CD4-positive, alpha-beta T cell treated with Interleukin-15 for 1 hour (primary cell): ENCODE results near the gene CCSER1.
"Not testable (repeated sequence)": the region's sequence is repeated elsewhere in the genome, so short reads cannot be mapped to it uniquely, and the experiment has no call there.

Source experiments
- DNase-seq: peaks from one replicate; pipeline ENCODE4 v3.0.0-alpha.2; 2020

The CCSER1 gene

DNA sequence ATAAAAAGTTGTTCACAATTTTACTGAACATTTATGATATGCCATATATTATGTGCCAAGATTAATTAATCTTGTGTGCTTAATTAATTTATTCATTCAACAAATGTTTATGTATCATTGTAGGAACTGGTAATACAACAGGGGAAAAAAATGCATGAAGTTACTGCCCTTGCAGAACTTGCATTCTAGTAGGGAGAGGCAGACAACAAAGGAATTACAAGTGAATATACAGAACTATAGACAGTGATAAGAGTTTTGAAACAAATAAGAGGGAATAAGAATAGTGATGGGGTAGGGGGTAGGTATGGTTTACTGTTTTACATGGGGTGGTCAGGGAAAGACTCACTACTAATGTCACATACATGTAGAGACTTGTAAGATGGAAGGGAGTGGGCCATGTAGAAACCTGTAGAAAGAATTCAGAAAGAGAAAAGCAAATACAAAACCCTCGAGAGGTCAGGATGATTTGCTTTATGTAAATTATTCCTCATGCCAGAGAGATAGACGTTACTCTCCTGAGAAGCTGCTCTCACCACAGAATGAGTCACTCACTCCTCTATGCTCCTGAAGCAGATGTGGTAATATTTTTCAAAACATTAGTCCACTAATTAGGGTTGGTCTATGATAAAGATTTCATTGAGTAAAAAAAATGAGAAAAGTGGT lies 1321.6 kb downstream of the CCSER1 start:
- no peak for DNase-seq

DNA sequence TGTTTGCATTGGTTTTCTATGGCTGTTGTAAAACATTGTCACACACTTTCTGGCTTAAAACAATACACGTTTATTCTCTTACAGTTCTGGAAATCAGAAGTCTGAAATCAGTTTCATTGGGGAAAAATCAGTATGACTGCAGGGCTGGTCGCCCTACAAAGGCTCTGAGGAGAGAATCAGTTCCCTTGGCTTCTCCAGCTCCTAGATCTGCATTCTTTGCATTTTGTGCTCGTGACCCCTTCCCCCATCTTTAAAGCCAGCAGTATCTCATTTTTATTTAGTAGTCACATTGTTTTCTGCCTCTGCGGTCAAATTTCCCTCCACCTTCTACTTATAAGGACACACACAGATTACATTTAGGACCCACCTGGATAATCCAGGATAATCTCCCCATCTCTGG lies 1326.9 kb downstream of the CCSER1 start:
- DNase-seq, result no peak

DNA sequence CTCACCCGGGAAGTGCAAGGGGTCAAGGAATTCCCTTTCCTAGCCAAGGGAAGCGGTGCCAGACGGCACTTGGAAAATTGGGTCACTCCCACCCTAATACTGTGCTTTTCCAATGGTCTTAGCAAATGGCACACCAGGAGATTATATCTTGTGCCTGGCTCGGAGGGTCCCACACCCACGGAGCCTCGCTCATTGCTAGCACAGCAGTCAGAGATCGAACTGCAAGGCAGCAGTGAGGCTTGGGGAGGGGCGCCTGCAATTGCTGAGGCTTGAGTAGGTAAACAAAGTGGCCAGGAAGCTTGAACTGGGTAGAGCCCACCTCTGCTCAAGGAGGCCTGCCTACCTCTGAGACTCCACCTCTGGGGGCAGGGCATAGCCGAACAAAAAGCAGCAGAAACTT lies 1335.4 kb downstream of the CCSER1 start:
- not testable (repeated sequence) for DNase-seq

DNA sequence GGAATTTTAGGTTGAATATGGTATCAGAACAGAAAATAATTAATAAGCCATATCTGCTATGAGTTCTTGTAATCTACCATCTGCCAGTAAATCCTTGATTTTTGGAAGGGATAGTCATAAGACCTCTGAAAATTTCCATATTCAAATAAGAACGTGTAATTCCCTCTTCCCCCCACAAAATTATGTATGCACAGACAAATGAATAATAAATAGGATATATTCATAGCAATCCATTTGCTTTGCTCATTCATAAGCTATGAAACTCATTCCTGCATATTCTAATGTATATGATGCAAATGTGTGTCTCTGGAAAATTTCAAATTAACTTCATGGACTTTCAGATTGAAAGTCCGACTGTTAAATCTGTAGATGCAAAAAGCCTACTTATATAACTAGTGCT lies 1343.5 kb downstream of the CCSER1 start:
- no peak for DNase-seq

DNA sequence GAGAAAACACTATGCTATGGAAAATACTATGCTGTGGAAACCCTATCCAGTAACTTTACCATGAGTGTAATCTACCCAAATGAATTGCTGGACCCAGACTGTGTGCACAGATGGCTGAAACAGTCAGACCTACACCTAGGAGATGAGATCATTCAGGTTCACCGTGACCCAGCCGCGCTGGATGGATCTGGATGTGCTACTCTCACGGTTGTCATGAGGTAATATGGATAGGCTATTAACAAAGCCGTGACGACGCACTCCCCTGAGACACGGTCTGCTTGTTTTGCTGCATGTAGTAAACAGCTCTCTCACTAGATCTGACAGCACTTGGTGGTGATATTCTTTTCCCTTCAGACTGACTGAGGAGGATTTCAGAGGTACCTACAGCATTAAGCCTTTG lies 1344.1 kb downstream of the CCSER1 start:
- no peak for DNase-seq

DNA sequence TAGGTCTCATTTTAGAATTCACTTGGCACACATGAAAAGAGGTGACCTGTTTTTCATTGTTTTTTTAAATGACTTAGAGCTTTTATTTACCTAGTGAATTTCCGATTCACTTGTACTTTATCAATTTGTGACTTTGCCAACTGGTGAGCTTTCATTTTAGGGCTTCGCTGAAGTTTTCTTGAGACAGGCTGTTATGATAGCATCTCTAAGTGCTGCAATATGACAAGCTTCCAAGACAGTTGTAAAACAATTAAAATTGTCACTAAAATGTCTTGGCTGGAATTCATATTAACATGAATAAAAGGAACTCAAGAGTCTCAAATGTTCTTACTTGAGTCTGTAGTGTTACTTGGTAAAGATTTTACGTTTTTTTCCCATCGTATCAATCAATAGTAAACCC lies 1344.9 kb downstream of the CCSER1 start:
- DNase-seq, result no peak

DNA sequence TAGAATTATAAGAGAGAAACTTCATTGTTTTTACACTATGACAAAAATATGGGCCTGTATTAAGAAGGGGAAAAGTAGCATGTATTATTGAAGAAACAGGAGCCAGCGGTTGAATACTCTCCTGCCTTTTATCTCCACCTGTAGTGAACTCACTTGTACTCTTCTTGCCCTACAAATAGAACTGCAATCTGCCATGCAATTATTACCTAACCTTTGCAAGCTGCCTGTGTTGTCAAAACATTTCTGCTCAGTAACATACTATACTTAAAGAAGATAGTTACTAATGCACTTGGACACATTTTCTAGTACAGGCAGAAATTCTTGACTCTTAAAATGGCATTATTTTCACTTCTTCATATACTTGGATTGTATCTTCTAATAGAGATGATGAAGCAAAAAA lies 1358.2 kb downstream of the CCSER1 start:
- no peak for DNase-seq

DNA sequence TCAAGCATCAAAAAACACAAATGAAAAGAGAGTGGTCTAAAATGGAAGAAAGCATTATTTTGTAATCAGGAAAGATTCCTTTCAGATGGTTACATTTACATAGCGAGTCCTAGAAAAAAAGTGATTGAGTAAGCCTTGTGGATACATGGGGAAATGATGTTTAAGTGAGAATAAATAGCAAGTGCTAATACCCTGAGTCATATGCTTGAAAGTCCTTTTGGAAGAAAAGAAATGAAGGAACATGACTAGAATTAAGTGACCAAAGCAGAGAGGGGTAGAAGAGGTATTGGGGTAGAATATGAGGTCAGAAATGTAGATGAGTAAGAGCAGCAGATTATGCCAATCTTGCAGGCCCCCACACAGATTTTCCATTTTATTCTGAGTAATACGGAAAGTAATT lies 1361.8 kb downstream of the CCSER1 start:
- no peak for DNase-seq

DNA sequence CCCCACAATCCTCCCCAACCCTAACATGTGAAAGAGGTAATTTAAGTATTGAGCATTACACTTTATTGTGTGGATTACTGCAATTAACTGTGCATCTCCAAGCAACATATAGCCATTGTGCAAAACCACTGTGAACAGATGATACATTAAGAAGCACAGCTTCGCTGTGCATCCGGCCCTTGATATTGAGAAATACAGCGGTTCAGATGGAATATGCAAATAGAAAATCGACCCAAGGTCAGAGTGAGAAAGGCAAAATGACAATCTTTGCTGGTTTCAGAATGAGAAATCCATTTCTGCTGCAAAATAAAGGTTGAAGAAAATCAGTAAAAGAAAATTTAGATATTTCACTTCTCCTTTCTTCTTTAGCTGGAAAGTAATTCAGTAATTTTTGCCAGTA lies 1370.7 kb downstream of the CCSER1 start:
- no peak for DNase-seq

DNA sequence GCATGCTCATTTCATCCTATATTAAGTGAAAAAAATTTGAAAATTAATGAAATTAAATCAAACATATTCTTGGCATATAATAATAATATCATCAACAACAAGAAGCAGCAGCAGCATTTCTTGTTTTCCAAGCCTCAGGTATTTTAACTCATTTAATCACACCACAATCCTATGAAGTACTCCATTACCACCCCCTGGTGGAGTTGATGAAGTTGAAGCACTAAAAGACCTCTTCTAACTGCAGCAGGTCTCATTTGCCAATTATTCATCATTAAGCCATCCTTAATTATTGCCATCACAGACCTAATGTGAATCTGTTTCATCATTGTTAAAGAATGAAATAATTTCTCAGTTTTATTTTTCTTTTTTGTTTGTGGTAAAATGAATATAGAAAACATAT lies 1375.2 kb downstream of the CCSER1 start:
- no peak for DNase-seq

DNA sequence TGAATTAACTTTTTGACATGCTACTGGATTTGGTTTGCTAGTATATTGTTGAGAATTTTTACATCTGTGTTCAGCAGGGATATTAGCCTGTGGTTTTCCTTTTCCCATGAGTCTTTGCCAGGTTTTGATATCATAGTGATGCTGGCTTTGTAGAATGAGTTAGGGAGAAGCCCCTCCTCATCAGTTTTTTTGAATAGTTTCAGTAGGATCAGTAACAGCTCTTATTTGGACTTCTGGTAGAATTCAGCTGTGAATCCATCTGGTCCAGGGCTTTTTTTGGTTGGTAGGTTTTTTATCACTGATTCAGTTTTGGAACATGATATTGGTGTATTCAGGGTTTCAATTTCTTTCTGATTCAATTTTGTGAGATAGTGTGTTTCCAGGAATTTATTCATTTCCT lies 1386.1 kb downstream of the CCSER1 start:
- no peak for DNase-seq

DNA sequence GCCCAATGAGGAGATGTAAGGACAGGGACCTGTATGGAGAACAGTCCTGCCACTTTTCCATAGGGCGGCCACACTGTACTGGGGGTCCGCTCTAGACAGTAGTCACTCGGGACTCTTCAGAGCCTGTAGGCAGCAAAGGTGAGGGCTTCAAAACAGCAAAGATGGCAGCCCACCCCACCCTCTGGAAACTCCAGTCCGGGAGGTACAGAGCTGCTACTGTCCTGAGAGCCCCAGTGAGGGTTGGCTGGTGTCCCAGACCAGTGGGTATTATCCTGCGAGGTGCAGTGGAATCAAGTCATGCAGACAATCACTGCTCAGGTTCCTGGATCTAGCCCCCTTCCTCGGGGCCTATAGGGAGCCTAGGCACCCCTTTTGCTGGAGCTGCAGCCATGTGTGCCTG lies 1392.0 kb downstream of the CCSER1 start:
- DNase-seq, result no peak

DNA sequence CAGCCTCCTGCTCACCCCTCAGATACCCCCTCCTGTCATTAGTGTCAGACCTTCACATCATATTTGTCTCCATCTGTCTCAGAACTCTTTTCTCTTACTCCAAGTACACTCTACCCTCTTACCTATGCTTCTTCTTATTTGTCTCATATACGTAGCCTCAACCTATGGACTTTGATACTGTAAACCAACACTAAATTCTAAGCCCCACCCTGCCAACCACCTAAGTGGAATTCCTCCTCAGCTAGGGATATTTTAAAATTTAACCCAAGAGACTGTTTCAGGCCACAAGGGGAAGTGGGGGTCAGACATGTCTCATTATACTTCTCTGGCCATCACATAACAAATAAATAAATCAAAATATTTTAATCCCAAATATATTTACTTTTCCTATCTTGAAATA lies 1398.4 kb downstream of the CCSER1 start:
- DNase-seq, result no peak

DNA sequence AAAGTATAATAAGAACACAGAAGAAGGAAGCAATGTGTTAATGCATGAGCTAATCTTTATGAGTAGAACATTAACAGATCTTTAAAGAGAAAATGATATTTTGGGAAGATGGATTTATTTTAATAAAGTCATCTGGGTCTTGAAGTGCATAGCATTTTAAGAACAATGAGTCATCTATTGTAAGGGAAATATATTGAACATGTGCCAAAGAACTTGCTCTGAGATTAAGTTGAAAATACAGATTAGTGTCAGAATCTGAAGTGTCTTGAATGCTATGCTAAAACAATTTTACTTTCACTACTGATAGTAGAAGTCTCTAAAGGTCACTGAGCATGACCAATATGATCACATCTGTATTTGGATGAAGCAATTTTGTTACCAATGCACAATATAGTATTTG lies 1399.9 kb downstream of the CCSER1 start:
- DNase-seq, result no peak

DNA sequence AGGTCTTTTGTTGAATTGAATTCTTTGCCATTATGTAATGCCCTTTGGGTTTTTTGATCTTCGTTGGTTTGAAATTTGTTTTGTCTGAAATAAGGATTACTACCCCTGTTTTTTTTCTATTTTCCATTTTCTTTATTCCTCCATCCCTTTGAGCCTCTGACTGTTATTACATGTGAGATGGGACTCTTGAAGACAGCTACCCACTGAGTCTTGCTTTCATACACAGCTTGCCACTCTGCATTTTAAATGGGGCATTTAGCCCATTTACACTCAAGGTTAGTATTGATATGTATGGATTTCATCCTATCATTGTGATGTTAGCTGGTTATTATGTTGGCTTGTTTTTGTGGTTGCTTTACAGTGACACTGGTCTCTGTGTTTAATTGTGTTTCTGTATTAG lies 1440.4 kb downstream of the CCSER1 start:
- no peak for DNase-seq

DNA sequence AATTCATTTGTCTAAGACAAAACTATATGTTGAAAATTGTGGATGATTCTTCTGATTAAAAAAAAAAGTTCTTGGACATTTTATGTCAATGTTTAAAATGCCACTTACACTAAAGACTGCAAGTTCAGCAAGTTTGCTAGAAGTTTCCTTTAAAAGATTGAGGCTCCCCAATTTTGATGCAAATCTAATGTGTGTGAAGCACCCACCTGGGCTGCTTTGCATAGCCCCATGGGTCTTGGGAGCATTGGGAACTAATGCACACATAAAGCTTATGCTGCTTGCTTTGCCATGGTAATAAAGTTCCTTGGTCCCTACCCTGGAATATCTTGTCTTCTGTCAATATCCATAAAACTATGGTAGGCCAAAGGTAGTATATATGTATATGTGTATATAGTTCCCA lies 1450.7 kb downstream of the CCSER1 start:
- no peak for DNase-seq

DNA sequence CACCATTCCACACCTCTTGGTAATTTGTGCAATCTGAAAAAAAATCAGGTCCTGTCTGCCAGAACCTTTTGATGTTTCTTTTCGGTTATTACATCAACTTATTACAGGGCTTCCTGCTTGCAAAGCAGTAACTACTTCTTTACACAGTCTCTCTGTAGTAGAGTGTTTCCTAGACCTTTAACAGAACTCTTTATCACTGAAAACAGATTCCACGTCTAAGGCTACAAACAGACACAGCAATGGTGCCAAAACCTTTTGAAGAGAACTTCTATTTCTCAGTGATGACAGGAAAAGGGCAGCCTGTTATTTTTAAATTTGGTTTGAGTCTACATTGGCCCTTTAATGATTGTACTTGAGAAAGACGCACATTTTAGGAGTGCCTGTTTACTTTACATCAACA lies 1463.1 kb downstream of the CCSER1 start:
- no peak for DNase-seq

DNA sequence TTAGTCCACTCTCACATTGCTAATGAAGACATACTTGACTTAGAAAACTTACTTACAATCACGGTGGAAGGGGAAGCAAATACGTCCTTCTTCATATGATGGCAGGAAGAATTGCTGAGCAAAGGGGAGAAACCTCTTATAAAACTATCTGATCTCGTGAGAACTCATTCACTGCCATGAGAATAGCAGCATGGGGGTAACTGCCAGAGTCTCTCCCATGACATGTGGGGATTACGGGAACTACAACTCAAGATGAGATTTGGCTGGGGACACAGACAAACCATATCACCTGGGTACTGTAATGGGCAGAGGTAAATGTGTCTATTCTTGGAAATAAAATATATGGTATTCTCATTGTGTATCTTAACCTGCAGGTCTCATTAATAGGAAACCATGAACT lies 1464.9 kb downstream of the CCSER1 start:
- no peak for DNase-seq

DNA sequence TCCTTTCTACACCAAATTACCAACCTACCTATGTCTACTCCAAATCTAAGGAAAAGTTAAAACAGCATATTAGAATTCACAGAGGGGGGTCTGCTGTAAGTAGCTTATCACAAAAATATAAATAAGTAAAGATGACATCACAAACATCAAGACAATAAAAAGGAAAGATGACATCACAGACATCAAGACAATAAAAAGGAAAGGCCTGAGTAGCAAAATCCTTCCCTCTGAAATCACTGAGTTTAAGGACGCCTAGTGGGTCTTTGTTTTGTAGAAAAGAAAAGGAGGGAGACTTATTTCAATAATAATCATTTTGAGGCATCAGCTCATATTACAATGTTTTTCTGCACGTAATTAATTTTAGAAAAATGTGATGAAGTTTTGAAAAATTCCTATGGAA lies 1469.5 kb downstream of the CCSER1 start:
- DNase-seq, result no peak

DNA sequence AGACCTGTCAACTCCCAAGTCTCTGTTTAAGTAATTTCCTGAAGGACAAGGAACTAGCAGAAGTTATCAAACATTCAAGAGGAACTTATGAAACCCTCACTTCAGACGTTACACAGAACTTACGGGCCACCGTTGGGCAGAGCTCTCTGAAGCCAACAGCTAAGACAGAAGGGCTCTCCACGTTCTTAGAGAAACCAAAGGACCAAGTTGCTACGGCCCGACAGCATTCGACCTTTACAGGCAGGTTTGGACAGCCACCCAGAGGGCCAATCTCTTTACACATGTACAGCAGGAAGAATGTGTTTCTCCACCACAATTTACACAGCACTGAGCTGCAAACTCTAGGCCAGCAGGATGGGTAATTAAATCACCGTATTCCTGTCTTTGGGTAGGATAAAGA lies 1471.5 kb downstream of the CCSER1 start:
- no peak for DNase-seq

DNA sequence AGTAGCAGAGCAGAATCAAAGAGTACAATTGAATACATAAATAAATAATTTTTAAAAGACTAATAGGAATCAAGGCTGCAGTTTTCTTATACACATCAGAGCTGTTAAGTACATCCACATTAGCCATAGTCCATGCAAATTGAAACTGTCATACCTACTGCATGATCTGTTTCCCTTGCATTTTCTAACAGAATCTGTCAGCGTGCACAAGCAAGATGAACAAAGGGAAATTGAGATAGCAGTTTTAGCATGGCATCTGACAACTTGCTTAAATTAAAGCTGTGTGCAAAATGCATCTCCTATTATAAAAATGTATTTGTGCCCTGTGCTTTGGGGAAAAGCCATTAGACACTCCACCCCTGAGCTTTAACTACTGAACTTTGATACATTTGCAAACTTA lies 1473.1 kb downstream of the CCSER1 start:
- DNase-seq, result no peak

DNA sequence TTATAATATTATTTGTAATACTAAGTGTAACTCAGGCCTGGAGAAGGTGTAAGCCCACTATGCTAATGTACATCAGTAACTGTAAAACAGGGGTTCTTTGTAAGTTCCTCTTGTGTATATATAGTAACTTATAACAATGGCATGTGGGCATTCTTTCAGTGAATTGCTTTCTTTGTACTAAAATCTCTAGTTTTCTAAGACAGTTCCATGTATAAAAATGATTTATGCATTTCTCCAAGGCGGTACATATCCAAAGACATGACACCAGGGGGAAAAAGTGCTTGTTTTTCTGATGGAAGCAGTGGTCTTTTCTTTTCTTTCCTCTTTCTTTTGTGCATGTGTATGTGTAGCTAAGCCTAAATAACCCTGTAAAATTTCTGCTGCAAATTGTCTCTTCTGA lies 1474.2 kb downstream of the CCSER1 start:
- DNase-seq, result no peak

DNA sequence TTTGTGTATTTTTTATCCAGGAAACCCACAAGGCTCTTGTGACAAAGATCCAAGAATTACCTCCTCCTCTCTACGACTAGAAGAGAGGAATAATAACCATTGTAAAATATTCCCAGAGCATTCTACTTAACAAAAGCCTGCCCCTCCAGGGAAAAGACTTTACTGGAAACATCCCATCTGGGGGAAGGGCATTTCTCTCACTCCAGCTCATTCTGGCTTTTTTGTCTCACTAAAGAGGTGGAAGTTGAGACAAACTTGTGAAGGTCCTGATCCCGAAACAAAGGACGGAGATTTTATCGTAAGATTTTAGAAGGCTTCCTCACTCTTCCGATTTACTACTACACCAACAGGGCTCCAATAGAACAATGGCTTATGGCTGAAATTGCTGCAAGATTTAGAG lies 1484.6 kb downstream of the CCSER1 start:
- no peak for DNase-seq

DNA sequence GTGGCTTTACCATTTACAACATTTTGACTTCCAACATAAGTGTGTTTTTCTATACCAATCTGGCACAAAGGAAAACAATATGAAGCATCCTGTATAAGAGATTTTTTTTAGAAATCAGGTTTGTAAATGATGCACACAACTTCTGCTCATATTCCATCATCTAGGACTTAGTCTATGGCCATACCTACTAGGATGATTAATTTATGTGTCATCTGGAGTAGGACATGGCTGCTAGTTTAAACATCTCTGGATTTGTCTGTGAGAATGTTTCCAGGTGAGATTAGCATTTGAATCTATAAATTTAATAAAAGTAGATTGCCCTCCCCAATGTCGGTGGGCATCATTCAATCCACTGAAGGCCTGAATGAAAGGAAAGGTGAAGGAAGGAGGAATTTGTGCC lies 1493.8 kb downstream of the CCSER1 start:
- DNase-seq, result no peak

DNA sequence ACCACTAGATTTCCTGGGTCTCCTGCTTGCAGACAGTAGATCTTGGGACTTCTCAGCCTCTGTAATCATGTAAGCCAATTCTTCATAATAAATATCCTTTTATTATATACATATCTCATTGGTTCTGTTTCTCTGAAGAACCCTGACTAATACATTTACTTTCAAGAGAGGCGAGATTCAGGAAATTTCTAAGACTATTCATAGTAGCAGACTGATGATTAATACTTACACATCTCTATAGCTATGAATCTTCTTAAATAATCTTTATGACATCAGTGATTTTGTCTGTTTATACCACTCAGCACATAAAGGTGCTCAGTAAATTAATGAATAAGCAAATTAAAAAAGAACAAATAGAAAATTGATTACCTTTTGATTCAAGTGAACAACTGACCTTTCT lies 1494.3 kb downstream of the CCSER1 start:
- DNase-seq, result no peak
